Right lobe of liver (tissue), 6 donors: ENCODE data around the gene TENM4. TPM values are rescaled to one million over a fixed set of nuclear protein-coding genes. Genes with fewer than 3 reads are reported as not detected.

ENCODE experiments used
- ATAC-seq, 4 donors: fragments of 200-7000 bp; cut with Tn5 transposase; one replicate each; pipeline ENCODE4 v1.9.1; 2020; ENCODE audit warnings: mild to moderate bottlenecking in 4 of 4, moderate library complexity in 4 of 4
- DNase-seq, 3 donors: peaks; one replicate each; pipeline ENCODE4 v3.0.0-alpha.2; 2020
- H3K27ac ChIP-seq, 3 donors: fragments of 200-600 bp; one replicate each; pipeline ENCODE4 v1.8.0; 2022
- H3K27me3 ChIP-seq, 2 donors: fragments of 200-600 bp; one replicate each; pipeline ENCODE4 v1.8.0; 2022
- H3K36me3 ChIP-seq, 4 donors: fragments of 200-600 bp; sonication (generic) in 1 of 4; one replicate each; pipeline versions ENCODE4 v1.5.1 to v1.8.0; 2017 to 2022; ENCODE audit warnings: control low read depth in 1 of 4
- H3K4me1 ChIP-seq, 4 donors: fragments of 200-600 bp; sonication (generic) in 1 of 4; one replicate each; pipeline versions ENCODE4 v1.5.1 to v1.8.0; 2017 to 2022; ENCODE audit warnings: control low read depth in 1 of 4
- H3K4me3 ChIP-seq, 3 donors: fragments of 200-600 bp; one replicate each; pipeline ENCODE4 v1.8.0; 2022
- H3K9me3 ChIP-seq, 4 donors: fragments of 200-600 bp; sonication (generic) in 1 of 4; one replicate each; pipeline versions ENCODE4 v1.5.1 to v1.8.0; 2017 to 2022; ENCODE audit warnings: control low read depth in 1 of 4
- CTCF ChIP-seq, 4 donors: fragments of 200-600 bp in 3 of 4; fragments of 450-650 bp in 1 of 4; IDR thresholded peaks; one replicate each; pipeline versions ENCODE4 v1.5.1 to v1.8.0; 2016 to 2022; ENCODE audit warnings: antibody characterized with exemption in 4 of 4, mild to moderate bottlenecking in 2 of 4
- POLR2A ChIP-seq: fragments of 450-650 bp; IDR thresholded peaks from one replicate; pipeline ENCODE4 v1.6.1; 2017; ENCODE audit warnings: antibody characterized with exemption, mild to moderate bottlenecking
- WGBS: methylation state at CpG from one replicate; pipeline ENCODE4 v1.1.6; 2018; ENCODE audit warnings: low coverage, low lambda C conversion rate; ENCODE audit not compliant: insufficient coverage; ENCODE audit errors: missing lambda C conversion rate; 5-methylcytosine and 5-hydroxymethylcytosine counted together
- intact Hi-C, 2 donors: fragments of 100-400 bp; cut with DNase I; formaldehyde crosslinking; loops; one replicate each; pipeline versions ENCODE4 v1.11.2 to v1.14.1; 2022
- total RNA-seq, 6 experiments: library from RNA; depleted of rRNA in 2 of 6; stranded (reverse); fragments of >200 nt in 2 of 6; fragmentation: NEBNext Ultra II Directional in 3 of 6; extraction: Animal tissue kit (Norgen Biotek cat#: 25700) in 3 of 6; gene quantifications; one replicate each; pipeline versions ENCODE4 v1.1.0 to v1.2.4, GENCODE V29; 2016 to 2023
- donor health status: DM: no; HTN: yes; CAD: no.
- donor health status: DM: no; HTN: no; CAD: no.
- donor health status: DM: no; HTN: no; CAD: no.
- donor health status: DM: no; HTN: yes; CAD: no.
- donor health status: DM: no; HTN: yes; CAD: no.

Gene TENM4
- total RNA-seq, 6 experiments from 2014 or later = 0.04 to 0.58 (median 0.14) TPM; not detected in 2

- Histone ChIP-seq H3K4me3 (no peak overlapping the region), H3K9me3 (no peaks in the 10 kb centered on the region), H3K27me3 (no peaks in the 10 kb centered on the region), H3K36me3 (no peaks in the 10 kb centered on the region), H3K27ac (no peak overlapping the region), H3K4me1 (no peaks in the 10 kb centered on the region)
- 89% methylated on average over 5 of the region's 6 CpGs for WGBS
- DNase-seq (no peak), ATAC-seq (no peak)
- TF ChIP-seq POLR2A (no peak), CTCF (IDR thresholded peaks at IDR 0.05) (no peak)
- intact Hi-C loops = no loop called here
Measured at GRCh38 chr11:78949976-78950690, 490.7 kb downstream of the TENM4 start.

GRCh38 chr11:78946945-78947902 lies 493.6 kb downstream of the TENM4 start:
- intact Hi-C loops = no loop called here
- ATAC-seq (peak in 2 of 4 donors; percentile 34 to 41), DNase-seq (no peak)
- no peak for TF ChIP-seq CTCF (IDR thresholded peaks at IDR 0.05)
- no peak for TF ChIP-seq POLR2A
- Histone ChIP-seq H3K9me3 (no peaks in the 10 kb centered on the region), H3K4me3 (no peak overlapping the region), H3K36me3 (no peaks in the 10 kb centered on the region), H3K4me1 (no peaks in the 10 kb centered on the region), H3K27me3 (no peaks in the 10 kb centered on the region), H3K27ac (no peak overlapping the region)
- WGBS = 52% methylated on average over 8 of the region's 10 CpGs

- H3K4me1 ChIP-seq = no peaks in the 10 kb centered on the region
- H3K27me3 ChIP-seq = no peaks in the 10 kb centered on the region
- H3K36me3 ChIP-seq = no peaks in the 10 kb centered on the region
- TF ChIP-seq POLR2A = no peak
- no peak for TF ChIP-seq CTCF (IDR thresholded peaks at IDR 0.05)
- H3K27ac ChIP-seq = no peak overlapping the region
- no peak overlapping the region for H3K4me3 ChIP-seq
- no peak for DNase-seq
- 55% methylated on average over 4 of the region's 4 CpGs for WGBS
- intact Hi-C loops = no loop called here
- no peak for ATAC-seq
- H3K9me3 ChIP-seq = no peaks in the 10 kb centered on the region
Measured at GRCh38 chr11:78943841-78944240, 497.0 kb downstream of the TENM4 start.

- Histone ChIP-seq H3K9me3 (no peaks in the 10 kb centered on the region), H3K27me3 (no peaks in the 10 kb centered on the region), H3K27ac (no peak overlapping the region), H3K36me3 (no peaks in the 10 kb centered on the region), H3K4me1 (no peaks in the 10 kb centered on the region), H3K4me3 (no peak overlapping the region)
- ATAC-seq (no peak), DNase-seq (no peak)
- intact Hi-C loops = no loop called here
- no peak for TF ChIP-seq POLR2A
- no peak for TF ChIP-seq CTCF (IDR thresholded peaks at IDR 0.05)
- 24% methylated on average over 3 of the region's 3 CpGs for WGBS
Measured at GRCh38 chr11:78943154-78943553, 497.7 kb downstream of the TENM4 start.
